ENCODE measurements around the gene CYB561D1.

DNA sequence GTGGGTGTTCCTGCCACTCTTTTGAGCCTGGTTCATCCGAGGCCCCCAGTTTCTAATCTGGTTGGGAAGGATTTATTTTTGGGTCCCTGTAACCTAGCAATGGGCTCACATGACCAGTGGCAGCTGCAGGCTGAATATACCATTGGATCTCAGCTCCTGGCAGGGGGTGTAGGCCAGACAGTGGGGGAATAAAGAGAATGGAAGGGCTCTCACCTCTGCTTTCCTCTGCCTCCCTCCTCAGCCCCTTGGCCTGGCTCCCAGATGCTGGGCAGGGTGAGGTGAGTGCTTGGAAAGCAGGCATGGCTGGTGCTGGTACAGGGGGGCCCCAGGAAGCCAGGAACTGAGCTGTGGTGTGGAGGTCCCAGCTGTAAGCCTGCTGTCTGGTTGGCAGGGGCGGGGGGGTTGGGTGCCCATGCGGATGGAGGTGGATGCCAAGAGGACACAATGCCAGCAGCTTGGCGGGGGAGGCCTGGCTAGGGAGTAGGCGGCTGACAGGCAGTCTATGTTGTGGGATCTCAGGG is 42.1 kb downstream of the CYB561D1 start:
- TF ChIP-seq, protein P1, sequence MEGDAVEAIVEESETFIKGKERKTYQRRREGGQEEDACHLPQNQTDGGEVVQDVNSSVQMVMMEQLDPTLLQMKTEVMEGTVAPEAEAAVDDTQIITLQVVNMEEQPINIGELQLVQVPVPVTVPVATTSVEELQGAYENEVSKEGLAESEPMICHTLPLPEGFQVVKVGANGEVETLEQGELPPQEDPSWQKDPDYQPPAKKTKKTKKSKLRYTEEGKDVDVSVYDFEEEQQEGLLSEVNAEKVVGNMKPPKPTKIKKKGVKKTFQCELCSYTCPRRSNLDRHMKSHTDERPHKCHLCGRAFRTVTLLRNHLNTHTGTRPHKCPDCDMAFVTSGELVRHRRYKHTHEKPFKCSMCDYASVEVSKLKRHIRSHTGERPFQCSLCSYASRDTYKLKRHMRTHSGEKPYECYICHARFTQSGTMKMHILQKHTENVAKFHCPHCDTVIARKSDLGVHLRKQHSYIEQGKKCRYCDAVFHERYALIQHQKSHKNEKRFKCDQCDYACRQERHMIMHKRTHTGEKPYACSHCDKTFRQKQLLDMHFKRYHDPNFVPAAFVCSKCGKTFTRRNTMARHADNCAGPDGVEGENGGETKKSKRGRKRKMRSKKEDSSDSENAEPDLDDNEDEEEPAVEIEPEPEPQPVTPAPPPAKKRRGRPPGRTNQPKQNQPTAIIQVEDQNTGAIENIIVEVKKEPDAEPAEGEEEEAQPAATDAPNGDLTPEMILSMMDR (IDR thresholded peaks at IDR 0.05; ENCODE audit: low read length) = no peak
- no peak for TF ChIP-seq EZH2 (IDR thresholded peaks at IDR 0.05; ENCODE audit: borderline replicate concordance, low read length)
